Omental fat pad (tissue), 4 donors: ENCODE measurements around the gene HSPG2. TPM values are rescaled to one million over a fixed set of nuclear protein-coding genes. Genes with fewer than 3 reads are reported as not detected.

Experiments used
- ATAC-seq: fragments of 150-250 bp; one replicate; pipeline ENCODE4 v1.9.1; 2016; ENCODE audit warnings: mild to moderate bottlenecking, moderate library complexity; ENCODE audit not compliant: low FRiP score
- DNase-seq: peaks from one replicate; pipeline ENCODE4 v3.0.0-alpha.2; 2019; ENCODE audit warnings: low spot score
- total RNA-seq, 4 donors: library from RNA; depleted of rRNA; stranded (reverse); fragments of >200 nt; gene quantifications; one replicate each; pipeline ENCODE4 v1.1.0, GENCODE V29; 2016
- TF ChIP-seq, protein P1 (sequence below), 3 donors: fragments of 450-650 bp; IDR thresholded peaks; one replicate each; pipeline ENCODE4 v1.5.1; 2016 to 2017; ENCODE audit warnings: antibody characterized with exemption in 3 of 3, mild to moderate bottlenecking in 3 of 3, moderate library complexity in 2 of 3

The HSPG2 gene
- total RNA-seq, 4 donors from 2014 or later, result 66.0 to 496 (median 198) TPM

DNA sequence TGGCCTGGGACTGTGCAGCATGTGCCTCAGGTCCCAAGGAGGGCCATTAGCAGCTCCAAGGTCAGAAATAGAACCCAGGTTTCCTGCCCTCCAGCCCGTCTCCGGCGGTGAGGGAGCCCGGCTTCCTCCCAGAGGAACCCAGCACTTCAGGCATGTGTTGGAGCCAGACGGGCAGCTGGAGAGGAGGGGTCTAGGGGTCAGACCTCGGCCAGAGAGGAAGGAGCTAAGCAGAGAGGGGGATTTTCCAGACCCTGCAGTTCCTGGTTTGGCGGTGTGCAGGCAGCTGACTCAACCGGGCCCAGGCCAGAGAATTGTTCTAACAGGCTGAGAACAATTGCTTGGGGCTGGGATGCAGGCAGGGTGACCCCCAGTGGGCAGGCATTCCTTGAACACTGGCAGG is 37.1 kb downstream of the HSPG2 start:
- ATAC-seq (no peak), DNase-seq (no peak)
- TF ChIP-seq, protein P1, sequence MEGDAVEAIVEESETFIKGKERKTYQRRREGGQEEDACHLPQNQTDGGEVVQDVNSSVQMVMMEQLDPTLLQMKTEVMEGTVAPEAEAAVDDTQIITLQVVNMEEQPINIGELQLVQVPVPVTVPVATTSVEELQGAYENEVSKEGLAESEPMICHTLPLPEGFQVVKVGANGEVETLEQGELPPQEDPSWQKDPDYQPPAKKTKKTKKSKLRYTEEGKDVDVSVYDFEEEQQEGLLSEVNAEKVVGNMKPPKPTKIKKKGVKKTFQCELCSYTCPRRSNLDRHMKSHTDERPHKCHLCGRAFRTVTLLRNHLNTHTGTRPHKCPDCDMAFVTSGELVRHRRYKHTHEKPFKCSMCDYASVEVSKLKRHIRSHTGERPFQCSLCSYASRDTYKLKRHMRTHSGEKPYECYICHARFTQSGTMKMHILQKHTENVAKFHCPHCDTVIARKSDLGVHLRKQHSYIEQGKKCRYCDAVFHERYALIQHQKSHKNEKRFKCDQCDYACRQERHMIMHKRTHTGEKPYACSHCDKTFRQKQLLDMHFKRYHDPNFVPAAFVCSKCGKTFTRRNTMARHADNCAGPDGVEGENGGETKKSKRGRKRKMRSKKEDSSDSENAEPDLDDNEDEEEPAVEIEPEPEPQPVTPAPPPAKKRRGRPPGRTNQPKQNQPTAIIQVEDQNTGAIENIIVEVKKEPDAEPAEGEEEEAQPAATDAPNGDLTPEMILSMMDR (IDR thresholded peaks at IDR 0.05), result no peak

DNA sequence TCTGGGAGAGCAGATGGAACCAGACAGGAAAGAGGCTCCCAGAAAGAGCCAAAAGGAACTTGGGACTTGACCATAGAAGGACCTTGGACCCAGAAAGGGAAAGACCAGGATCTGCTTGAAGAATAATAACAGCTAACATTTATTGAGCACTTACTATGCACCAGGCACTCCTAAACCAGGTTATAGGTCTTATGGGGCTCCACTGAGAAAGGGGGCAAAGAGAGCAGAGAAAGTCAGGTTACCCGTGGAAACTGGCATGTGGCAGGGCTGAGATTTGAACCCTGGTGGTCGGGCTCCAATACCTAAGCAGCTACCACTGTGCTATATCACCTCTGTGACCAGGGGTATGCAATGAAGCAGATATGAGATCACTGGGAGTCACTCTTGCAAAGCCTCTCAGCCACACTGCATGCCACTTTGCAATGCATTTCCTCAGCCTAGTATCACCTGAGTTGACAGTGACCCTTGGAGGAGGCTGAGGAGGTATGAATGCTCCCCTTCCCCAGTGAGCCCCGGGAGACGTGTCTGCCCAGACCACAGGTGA is 37.8 kb downstream of the HSPG2 start:
- DNase-seq (no peak), ATAC-seq (no peak)
- TF ChIP-seq, protein P1 (IDR thresholded peaks at IDR 0.05), result no peak

DNA sequence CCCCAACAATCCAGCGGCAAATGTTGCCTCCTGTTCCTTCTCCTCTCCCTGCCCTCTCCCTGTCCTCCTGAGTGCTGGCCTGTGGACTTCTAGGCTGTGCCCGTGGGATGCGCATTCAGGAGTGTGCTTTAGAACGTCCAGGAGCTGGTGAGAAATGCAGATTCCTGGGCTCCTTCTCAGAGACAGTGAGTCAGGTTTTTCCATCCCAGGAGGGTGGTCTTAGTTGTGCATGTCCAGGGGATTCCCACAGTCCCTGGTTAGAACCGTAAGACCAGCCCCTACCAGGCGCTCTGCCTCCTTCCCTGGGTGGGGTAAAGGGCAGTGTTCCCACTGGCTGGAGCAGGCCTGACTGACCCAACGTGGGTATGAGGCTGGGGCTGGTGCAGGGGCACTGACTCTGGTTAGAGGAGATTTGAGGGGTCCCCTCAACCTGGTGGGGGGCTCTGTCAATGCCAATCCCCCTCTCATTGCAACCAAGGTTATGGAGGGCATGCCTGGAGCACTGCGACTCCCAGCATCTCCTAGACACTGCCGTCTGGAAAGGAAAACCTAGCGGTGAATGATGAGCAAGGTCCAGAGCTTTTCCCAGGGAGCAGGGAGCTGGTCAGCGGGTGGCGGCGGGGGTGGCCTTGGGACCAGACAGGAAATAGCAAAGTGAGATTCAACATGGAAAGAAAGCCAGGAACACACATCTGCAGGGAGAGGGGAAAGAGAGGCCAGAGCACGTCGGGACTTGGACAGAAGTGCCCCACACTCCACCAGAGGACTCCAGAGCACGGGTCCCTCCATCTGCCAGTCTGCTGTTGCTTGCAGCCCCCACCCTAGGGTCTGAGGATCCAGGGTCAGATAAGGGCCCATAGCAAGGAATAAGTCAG is 38.5 kb downstream of the HSPG2 start:
- DNase-seq, result no peak
- no peak for ATAC-seq
- TF ChIP-seq, protein P1 (IDR thresholded peaks at IDR 0.05), result no peak

DNA sequence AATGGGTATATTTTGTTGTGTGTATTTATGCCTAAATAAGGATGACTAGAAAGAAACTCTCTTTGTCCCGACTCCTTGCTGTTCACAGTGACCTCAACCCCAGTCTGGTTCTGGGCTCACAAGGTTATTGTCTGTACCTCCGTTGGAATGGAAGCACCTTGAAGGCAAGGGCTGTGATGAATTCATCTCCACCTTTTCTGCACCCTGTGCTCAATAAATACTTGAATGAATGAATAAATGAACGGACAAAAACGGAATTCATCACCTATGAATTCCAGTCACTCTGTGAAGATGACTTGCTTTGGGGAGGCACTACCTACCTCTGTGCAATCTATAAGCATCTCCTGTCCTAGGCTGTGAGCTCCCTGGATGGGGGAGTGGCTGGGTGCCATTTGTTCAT is 39.3 kb downstream of the HSPG2 start:
- TF ChIP-seq, protein P1 (IDR thresholded peaks at IDR 0.05), result no peak

DNA sequence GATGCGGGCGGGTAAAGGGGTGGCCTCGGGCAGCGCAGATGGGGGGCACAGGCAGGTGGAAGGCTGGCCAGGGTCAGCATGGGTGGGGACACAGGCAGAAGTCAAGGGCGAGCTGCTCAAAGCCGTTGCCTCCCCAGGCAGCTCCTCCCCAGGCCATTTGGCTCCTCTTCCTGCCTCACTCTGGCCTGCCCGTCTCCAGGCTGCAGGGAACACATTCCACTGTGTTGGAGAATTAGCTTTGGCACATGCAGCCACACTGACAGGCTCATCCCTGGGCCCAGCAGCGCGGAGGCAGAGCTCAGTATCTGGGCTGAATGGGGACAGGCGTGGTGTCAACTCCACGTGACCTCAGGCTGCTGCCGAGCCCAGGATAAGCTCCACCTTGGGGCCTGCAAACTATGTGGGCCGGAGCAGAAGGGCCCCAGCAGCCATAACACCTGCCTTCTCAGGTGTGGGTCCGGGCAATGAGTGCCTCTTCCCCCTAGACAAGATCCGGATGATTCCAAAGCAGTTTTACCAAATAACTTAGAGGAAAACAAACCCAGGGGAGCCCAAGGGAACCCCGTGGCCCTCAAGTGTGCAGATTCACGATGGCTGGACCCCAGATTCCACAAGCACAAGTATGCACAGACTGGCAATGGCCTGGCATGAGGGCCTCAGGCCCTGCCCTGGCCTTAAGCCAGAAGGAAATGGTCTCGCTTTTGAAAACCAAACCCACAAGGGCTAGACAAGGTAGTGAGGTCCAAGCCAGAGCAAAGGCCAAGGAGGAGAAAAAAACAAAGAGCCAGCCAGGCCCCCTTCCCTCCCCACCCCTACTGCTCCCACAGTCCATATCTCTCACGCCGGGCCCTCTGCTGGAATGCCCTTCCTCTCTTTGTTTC is 40.2 kb downstream of the HSPG2 start:
- ATAC-seq, result peak; percentile 53
- TF ChIP-seq, protein P1 (IDR thresholded peaks at IDR 0.05), result no peak
- DNase-seq, result no peak

More for the DNA sequence above, 39.3 kb downstream of the HSPG2 start:
- ATAC-seq (no peak), DNase-seq (no peak)

DNA sequence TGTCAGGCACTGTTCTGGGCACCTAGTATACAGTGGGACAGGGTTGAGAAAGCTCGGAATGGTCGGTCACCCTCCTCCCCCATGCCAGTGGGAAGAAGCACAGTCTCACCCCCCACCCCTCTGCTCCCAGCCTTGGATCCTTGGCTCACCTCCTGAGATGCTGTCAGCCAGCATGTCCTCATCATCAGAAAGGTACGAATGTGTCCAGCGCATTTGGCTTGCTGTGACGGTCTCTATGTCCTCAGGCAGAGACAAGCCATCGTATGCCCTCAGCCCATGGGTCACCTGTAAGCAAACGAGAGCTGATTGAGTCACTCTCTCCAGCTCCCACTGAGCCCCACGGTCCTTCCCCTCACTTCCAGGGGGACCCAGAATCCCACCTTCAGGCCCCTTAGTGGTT is 41.1 kb downstream of the HSPG2 start:
- no peak for ATAC-seq
- TF ChIP-seq, protein P1 (IDR thresholded peaks at IDR 0.05), result no peak
- DNase-seq, result no peak
